ENCODE results near the gene ATP6V1A. TPM values are rescaled to one million over a fixed set of nuclear protein-coding genes. Genes with fewer than 3 reads are reported as not detected.

The ATP6V1A gene
- total RNA-seq, 1 donor from 2014 or later = 94.5 TPM

DNA sequence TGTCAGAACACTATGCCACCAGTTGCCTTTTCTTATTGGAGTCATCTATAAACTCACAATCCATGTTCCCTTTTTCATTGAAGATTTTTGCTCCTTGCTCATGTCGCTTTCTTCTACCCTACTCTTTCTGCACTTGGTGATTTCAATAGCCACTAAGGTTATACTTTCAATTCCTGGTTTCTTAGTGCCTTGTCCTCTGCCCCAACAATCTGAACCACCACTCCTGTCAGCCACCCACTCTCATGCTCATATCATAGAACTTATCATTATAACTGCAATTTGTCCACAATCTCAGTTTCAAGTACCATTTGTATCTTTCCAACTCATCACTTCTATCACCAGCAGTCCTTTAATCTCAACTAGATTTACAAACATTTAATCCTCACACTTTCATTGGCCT lies 81.8 kb downstream of the ATP6V1A start:
- H3K27me3 Mint-ChIP-seq (ENCODE audit: unreplicated experiment) = peaks cover 2% of the 10 kb centered on the region
- no peak overlapping the region for H3K27ac Mint-ChIP-seq (ENCODE audit: unreplicated experiment)
- no peak overlapping the region for H3K4me3 Mint-ChIP-seq (ENCODE audit: unreplicated experiment)
- no peaks in the 10 kb centered on the region for H3K4me1 Mint-ChIP-seq (ENCODE audit: low read depth, unreplicated experiment)
- TF ChIP-seq, protein P1, sequence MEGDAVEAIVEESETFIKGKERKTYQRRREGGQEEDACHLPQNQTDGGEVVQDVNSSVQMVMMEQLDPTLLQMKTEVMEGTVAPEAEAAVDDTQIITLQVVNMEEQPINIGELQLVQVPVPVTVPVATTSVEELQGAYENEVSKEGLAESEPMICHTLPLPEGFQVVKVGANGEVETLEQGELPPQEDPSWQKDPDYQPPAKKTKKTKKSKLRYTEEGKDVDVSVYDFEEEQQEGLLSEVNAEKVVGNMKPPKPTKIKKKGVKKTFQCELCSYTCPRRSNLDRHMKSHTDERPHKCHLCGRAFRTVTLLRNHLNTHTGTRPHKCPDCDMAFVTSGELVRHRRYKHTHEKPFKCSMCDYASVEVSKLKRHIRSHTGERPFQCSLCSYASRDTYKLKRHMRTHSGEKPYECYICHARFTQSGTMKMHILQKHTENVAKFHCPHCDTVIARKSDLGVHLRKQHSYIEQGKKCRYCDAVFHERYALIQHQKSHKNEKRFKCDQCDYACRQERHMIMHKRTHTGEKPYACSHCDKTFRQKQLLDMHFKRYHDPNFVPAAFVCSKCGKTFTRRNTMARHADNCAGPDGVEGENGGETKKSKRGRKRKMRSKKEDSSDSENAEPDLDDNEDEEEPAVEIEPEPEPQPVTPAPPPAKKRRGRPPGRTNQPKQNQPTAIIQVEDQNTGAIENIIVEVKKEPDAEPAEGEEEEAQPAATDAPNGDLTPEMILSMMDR (IDR thresholded peaks at IDR 0.05; ENCODE audit: partially characterized antibody, unreplicated experiment) = no peak
- DNase-seq = no peak
- H3K36me3 Mint-ChIP-seq (ENCODE audit: unreplicated experiment) = no peaks in the 10 kb centered on the region
- H3K9me3 Mint-ChIP-seq (ENCODE audit: unreplicated experiment) = no peaks in the 10 kb centered on the region

DNA sequence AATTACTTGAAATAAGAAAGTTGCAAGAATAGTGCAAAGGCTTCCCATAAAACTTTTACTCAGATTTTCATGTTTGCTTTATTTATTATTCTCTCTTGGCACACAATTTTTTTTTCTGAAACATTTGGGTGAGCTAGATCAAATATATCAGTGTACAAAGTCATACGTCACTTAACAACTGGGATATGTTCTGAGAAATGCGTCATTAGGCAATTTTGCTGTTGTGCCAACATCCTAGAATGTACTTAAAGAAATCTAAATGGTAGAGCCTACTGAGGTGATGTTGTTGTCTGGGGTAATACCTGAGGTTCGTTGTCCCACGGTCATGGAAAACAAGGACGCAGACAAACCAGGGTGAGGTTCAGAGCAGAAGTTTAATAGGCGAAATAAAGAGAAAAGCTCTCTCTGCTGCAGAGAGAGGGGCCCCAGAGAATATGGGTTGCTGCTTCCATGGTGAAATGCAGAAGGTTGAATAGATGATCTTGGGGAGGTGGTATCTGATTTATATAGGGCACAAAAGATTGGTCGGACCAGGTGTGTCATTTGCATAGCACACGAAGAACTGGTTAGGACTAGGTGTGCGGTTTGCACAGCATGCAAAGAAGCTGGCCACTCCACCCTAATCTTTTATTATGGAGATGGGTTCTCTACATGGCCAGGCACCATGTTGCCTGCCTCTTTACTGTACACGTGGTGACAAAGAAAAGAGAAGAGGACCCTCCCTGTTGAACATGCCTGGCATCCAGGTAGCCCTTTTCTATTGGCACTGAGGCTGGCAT lies 82.9 kb downstream of the ATP6V1A start:
- H3K27me3 Mint-ChIP-seq (ENCODE audit: unreplicated experiment) = peaks cover 2% of the 10 kb centered on the region
- H3K4me1 Mint-ChIP-seq (ENCODE audit: low read depth, unreplicated experiment) = no peaks in the 10 kb centered on the region
- no peak for DNase-seq
- no peak overlapping the region for H3K4me3 Mint-ChIP-seq (ENCODE audit: unreplicated experiment)
- no peak overlapping the region for H3K27ac Mint-ChIP-seq (ENCODE audit: unreplicated experiment)
- TF ChIP-seq, protein P1 (IDR thresholded peaks at IDR 0.05; ENCODE audit: partially characterized antibody, unreplicated experiment) = no peak
- no peaks in the 10 kb centered on the region for H3K36me3 Mint-ChIP-seq (ENCODE audit: unreplicated experiment)
- H3K9me3 Mint-ChIP-seq (ENCODE audit: unreplicated experiment) = no peaks in the 10 kb centered on the region

DNA sequence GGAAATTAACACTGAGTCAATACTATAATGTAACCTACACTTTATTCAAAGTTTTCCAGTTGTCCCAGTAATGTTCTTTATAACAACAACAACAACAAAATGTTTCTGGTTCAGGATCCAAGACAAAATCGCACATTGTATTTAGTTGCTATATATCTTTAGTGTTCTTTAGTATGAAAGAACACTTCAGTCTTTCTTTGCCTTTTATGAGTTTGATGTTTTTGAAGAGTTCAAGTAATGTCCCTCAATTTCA lies 84.2 kb downstream of the ATP6V1A start:
- no peak overlapping the region for H3K27ac Mint-ChIP-seq (ENCODE audit: unreplicated experiment)
- TF ChIP-seq, protein P1 (IDR thresholded peaks at IDR 0.05; ENCODE audit: partially characterized antibody, unreplicated experiment) = no peak
- H3K27me3 Mint-ChIP-seq (ENCODE audit: unreplicated experiment) = peaks cover 2% of the 10 kb centered on the region
- no peak for DNase-seq
- no peaks in the 10 kb centered on the region for H3K36me3 Mint-ChIP-seq (ENCODE audit: unreplicated experiment)
- no peak overlapping the region for H3K4me3 Mint-ChIP-seq (ENCODE audit: unreplicated experiment)
- H3K9me3 Mint-ChIP-seq (ENCODE audit: unreplicated experiment) = no peaks in the 10 kb centered on the region
- no peaks in the 10 kb centered on the region for H3K4me1 Mint-ChIP-seq (ENCODE audit: low read depth, unreplicated experiment)

DNA sequence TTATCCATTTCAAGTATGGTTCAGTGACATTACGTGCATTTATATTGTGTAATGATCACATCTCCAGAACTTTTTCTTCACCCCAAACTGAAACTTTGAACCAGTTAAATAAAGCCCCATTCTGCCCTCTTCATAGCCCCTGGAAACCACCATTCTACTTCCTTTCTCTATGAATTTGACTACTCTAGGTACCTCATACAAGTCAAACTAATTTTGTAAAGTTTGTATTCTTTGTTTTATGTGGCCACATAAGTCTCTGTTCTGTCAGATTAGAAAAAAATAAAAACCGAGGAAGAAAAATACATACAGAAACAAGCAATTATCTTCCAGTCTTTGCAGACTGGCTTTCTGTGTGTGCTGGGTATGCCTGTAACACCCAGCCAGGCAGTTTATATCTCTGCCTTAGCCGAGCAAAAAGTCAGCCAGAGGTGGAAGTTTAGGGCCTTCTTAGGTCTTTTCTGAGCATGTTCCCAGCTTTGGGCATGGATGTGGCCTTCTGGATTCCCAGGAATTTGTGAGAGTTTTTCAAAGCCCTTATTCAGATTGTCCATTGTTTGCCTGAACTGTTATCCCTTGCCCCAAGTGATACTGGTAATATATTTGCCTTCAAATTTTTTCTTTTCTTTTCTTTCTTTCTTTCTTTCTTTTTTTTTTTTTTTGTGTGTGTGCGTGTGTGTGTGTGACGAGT lies 85.8 kb downstream of the ATP6V1A start:
- no peaks in the 10 kb centered on the region for H3K4me1 Mint-ChIP-seq (ENCODE audit: low read depth, unreplicated experiment)
- no peak for DNase-seq
- peaks cover 3% of the 10 kb centered on the region for H3K27me3 Mint-ChIP-seq (ENCODE audit: unreplicated experiment)
- TF ChIP-seq, protein P1 (IDR thresholded peaks at IDR 0.05; ENCODE audit: partially characterized antibody, unreplicated experiment) = no peak
- no peaks in the 10 kb centered on the region for H3K9me3 Mint-ChIP-seq (ENCODE audit: unreplicated experiment)
- no peaks in the 10 kb centered on the region for H3K36me3 Mint-ChIP-seq (ENCODE audit: unreplicated experiment)
- H3K27ac Mint-ChIP-seq (ENCODE audit: unreplicated experiment) = no peak overlapping the region
- no peak overlapping the region for H3K4me3 Mint-ChIP-seq (ENCODE audit: unreplicated experiment)

DNA sequence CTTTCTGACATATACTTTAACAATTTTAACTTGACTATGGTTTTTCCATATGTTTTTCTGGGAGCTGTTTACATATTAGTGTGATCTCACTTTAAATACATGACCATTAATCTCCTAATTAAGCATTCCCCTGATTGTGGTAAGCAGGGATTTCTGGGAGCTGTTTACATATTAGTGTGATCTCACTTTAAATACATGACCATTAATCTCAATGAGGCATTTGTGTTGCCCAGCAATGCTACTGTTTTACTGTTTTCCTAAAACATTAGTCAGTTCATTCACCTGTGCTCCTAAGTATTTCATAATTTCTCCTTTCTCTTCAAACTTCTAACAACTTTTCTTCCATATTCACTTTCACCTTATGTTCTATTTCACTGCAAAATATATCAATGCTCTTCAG lies 88.1 kb downstream of the ATP6V1A start:
- Mint-ChIP-seq H3K9me3 (ENCODE audit: unreplicated experiment) (no peaks in the 10 kb centered on the region), H3K4me1 (ENCODE audit: low read depth, unreplicated experiment) (no peaks in the 10 kb centered on the region), H3K36me3 (ENCODE audit: unreplicated experiment) (no peaks in the 10 kb centered on the region), H3K4me3 (ENCODE audit: unreplicated experiment) (no peak overlapping the region), H3K27me3 (ENCODE audit: unreplicated experiment) (peaks cover 2% of the 10 kb centered on the region), H3K27ac (ENCODE audit: unreplicated experiment) (no peak overlapping the region)
- TF ChIP-seq, protein P1 (IDR thresholded peaks at IDR 0.05; ENCODE audit: partially characterized antibody, unreplicated experiment) = no peak
- no peak for DNase-seq
